NOMO-1 treated with DMSO at 0.1 percent for 48 hours (cell line): Measurements from ENCODE around the gene POU6F2.
A peak's percentile ranks its signal among the peaks of the same experiment; 100 is the strongest.
"Not testable (repeated sequence)": the region's sequence is repeated elsewhere in the genome, so short reads cannot be mapped to it uniquely, and the experiment has no call there.

ENCODE experiments used
- DNase-seq: peaks from one replicate; lab custom pipeline; 2025; ENCODE audit not compliant: unreplicated experiment; lab: John Stamatoyannopoulos, UW

Gene POU6F2

GRCh38 chr7:39342763-39343162 is 365.1 kb downstream of the POU6F2 start:
- no peak for DNase-seq

GRCh38 chr7:39349452-39350123 is 371.9 kb downstream of the POU6F2 start:
- DNase-seq: peak; percentile 4

GRCh38 chr7:39353615-39354376 is 376.1 kb downstream of the POU6F2 start:
- DNase-seq: no peak

- no peak for DNase-seq
Observed at GRCh38 chr7:39355664-39356063, 378.0 kb downstream of the POU6F2 start.

GRCh38 chr7:39356172-39356925 is 378.6 kb downstream of the POU6F2 start:
- no peak for DNase-seq

- no peak for DNase-seq
Observed at GRCh38 chr7:39357648-39358047, 379.9 kb downstream of the POU6F2 start.

- no peak for DNase-seq
Observed at GRCh38 chr7:39360038-39360437, 382.3 kb downstream of the POU6F2 start.

- no peak for DNase-seq
Observed at GRCh38 chr7:39360766-39361165, 383.1 kb downstream of the POU6F2 start.

GRCh38 chr7:39365751-39366295 is 388.1 kb downstream of the POU6F2 start:
- DNase-seq: no peak

- no peak for DNase-seq
Observed at GRCh38 chr7:39367451-39367850, 389.7 kb downstream of the POU6F2 start.

- no peak for DNase-seq
Observed at GRCh38 chr7:39367943-39368342, 390.2 kb downstream of the POU6F2 start.

- DNase-seq: no peak
Observed at GRCh38 chr7:39372383-39372782, 394.7 kb downstream of the POU6F2 start.

- DNase-seq: no peak
Observed at GRCh38 chr7:39374436-39375040, 396.8 kb downstream of the POU6F2 start.

GRCh38 chr7:39375047-39375873 is 397.6 kb downstream of the POU6F2 start:
- DNase-seq: no peak

GRCh38 chr7:39375874-39376190 is 398.1 kb downstream of the POU6F2 start:
- DNase-seq: no peak

- DNase-seq: not testable (repeated sequence)
Observed at GRCh38 chr7:39376881-39377280, 399.2 kb downstream of the POU6F2 start.

GRCh38 chr7:39379416-39379815 is 401.7 kb downstream of the POU6F2 start:
- DNase-seq: no peak

- DNase-seq: no peak
Observed at GRCh38 chr7:39383136-39383535, 405.4 kb downstream of the POU6F2 start.

GRCh38 chr7:39384386-39384785 is 406.7 kb downstream of the POU6F2 start:
- no peak for DNase-seq

- DNase-seq: no peak
Observed at GRCh38 chr7:39386718-39387117, 409.0 kb downstream of the POU6F2 start.
